Measurements from ENCODE around the gene DNAI2.
A peak's percentile ranks its signal among the peaks of the same experiment; 100 is the strongest.

Gene DNAI2

DNA sequence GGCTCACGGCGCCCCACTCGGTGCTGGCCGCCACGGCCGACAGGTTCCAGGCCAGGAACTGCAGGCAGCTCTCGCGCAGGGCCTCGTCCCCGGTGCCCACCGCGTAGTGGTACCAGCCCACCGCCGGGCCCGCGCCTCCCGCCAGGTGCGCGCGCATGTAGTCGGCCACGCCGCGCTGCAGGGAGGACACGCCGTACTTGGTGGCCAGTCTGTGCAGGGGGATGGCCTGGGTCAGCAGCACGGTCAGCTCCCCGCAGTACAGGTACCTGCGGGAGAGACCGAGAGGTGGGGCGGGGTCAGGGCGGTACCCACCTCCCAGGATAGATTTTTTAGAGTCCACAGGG, 83.4 kb downstream of the DNAI2 start:
- DNase-seq (ENCODE audit: low read depth in 1 of 2, low spot score in 1 of 2): no peak
- in situ Hi-C loops (cut with HindIII; ENCODE audit: low pct_unique_long_range_greater_than_20kb, low sequenced_read_pairs): no loop called here
- TF ChIP-seq JUND (IDR thresholded peaks at IDR 0.05; ENCODE audit: low read depth): no peak

DNA sequence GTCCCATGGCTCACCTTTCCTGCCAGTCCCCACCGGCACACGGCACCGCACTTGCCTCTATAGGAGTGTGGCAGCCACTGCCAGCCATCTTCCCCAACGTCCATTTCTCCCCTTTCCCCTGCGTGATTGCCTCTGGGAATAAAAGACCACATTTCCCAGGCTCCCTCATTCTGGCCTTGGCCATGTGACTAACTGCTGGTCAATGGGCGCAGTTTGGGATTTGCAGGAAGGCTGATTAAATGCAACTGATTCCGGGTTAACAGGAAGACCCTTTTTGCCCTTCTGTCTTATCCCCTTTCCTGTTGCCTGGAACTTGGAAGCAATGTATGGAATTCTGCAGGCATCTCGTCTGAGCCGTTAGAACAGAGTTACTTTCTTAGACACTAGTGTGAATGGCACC, 84.7 kb downstream of the DNAI2 start:
- DNase-seq (ENCODE audit: low read depth in 1 of 2, low spot score in 1 of 2): no peak
- in situ Hi-C loops (cut with HindIII; ENCODE audit: low pct_unique_long_range_greater_than_20kb, low sequenced_read_pairs): no loop called here
- no peak for TF ChIP-seq JUND (IDR thresholded peaks at IDR 0.05; ENCODE audit: low read depth)

DNA sequence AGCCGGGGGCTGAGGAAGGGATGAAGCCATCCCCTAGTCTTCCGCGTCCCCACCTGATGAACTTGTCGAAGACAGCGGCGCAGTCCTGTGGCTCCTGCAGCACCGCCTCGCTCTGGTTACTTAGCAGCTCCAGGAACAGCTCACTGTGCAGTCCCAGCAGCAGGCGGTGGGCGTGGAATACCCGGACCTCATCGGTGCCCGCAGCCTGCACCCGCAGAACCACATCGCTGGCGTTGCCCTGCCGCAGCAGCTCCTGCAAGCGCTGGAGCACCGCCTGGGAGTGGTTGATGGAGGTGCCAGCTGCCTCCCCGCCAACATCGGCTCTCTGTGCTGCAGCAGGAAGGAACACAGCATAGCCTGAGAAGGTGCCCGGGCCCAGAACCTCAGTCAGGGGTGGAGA, 85.9 kb downstream of the DNAI2 start:
- TF ChIP-seq JUND (IDR thresholded peaks at IDR 0.05; ENCODE audit: low read depth): no peak
- in situ Hi-C loops (cut with HindIII; ENCODE audit: low pct_unique_long_range_greater_than_20kb, low sequenced_read_pairs): no loop called here
- no peak for DNase-seq (ENCODE audit: low read depth in 1 of 2, low spot score in 1 of 2)

DNA sequence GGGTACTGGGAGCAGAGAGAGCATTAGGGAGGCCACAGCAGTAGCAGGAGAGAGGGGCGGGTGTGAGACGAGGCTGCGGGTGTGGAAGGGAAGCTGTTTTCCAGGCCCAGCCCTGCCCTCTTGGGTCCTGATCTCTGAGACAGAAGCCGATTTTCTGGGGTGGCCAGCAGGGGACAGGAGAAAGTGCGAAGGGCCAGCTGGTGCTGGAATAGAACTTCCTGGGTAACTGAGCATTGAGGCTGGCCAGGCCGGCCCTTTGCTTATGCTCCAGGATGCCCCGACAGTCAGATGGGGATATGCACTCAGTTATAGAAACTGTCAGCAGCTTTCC, 86.8 kb downstream of the DNAI2 start:
- in situ Hi-C loops (cut with HindIII; ENCODE audit: low pct_unique_long_range_greater_than_20kb, low sequenced_read_pairs): no loop called here
- no peak for DNase-seq (ENCODE audit: low read depth in 1 of 2, low spot score in 1 of 2)
- TF ChIP-seq JUND (IDR thresholded peaks at IDR 0.05; ENCODE audit: low read depth): no peak

DNA sequence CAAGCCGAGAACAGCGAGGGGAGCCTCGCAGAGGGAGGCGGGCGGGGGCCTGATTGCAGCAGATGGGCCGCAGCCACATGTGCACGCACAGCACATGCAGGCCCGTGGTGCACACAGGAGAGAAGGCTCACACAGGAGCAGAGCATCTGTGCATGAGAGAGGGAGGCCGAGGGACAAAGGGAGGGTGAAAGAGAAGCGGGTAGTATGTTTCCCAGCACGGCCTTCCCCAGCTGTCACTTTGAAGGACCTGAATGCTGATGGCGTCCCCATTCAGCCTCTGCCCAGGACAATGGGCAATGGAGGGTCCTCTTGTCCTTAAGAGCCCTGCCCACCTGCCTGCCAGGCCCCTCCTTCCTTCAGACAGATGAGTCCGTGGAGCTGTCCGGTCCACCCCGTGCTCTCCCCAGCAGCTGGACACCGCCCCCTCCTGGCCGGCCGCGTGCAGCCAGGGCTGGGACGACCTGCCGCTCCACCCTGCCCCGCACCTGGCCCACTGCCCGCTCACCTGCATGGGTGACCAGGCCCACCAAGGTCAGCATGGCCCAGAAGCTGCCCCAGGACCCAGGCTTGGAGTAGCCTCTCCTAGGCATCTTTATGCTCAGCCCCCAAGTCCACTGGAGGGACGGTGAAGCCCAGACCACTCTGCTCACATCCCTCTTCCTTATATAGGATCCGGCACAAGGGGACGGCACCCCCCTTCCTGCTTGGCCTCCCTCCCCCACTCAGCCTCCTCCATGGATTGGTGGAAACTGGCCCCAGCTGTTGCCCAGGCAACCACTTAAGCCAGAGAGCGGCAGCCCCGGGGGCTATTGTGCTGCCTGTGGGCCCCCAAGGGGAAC, 87.4 kb downstream of the DNAI2 start, which contains the start of gene BTBD17:
Gene BTBD17 (minus strand): TSS at position 639 of the 839 bp plus-strand sequence. CDS start 49 bp downstream, at position 590.
- in situ Hi-C loops (cut with HindIII; ENCODE audit: low pct_unique_long_range_greater_than_20kb, low sequenced_read_pairs): no loop called here
- peak in 1 of 2 experiments; percentile 55 for DNase-seq (ENCODE audit: low read depth in 1 of 2, low spot score in 1 of 2)
- no peak for TF ChIP-seq JUND (IDR thresholded peaks at IDR 0.05; ENCODE audit: low read depth)

DNA sequence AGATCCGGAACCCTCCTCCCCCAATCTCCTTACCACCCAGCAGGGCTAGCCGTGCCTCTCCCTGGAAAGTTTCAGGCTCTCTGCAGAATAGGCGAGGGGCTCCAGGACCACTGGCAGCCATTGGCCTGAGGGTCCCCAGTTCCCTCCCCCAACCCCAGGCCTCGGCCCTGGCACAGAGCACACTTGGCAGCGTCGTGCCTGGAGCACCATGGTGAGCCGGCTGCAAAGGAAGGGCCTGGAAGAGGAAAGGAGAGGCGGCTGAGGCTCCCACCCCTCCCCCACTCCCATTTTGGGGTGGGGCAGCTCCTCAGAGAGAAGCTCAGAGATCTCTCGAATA, 88.0 kb downstream of the DNAI2 start:
- no peak for DNase-seq (ENCODE audit: low read depth in 1 of 2, low spot score in 1 of 2)
- in situ Hi-C loops (cut with HindIII; ENCODE audit: low pct_unique_long_range_greater_than_20kb, low sequenced_read_pairs): no loop called here
- TF ChIP-seq JUND (IDR thresholded peaks at IDR 0.05; ENCODE audit: low read depth): no peak

DNA sequence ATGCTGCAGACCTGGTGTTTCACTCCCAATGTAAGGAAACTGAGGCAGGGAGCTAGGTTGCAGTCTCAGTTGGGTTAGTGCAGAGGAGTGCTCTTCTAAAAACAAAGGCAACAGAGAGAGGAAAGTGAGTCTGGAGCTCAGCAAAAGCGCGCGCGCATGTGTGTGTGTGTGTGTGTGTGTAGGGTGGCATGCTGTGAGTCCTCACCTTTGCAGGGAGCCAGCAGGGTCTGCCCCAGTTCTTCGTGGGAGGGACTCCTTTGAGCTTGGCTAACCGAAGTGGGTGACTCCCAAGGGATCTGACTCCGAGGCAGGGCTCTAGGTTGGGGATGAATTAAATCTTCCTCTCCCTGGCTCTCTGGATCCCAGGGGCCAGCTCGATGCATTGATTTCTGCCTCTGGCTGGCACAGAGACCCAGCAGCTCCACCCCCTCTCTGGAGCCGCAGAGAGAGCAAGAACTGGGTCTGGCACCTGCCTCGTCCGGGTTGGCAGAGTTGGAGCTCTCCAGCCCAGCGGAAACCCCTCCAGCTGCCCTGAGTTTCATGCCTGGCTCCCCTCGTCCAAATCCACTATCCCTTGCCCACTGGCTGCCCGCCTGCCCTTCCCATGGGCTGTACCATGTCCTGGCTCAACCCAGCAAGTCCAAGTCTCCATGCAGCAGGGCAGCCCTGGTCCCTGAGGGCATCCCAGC, 88.9 kb downstream of the DNAI2 start:
- DNase-seq (ENCODE audit: low read depth in 1 of 2, low spot score in 1 of 2): peak in 1 of 2 experiments; percentile 24
- TF ChIP-seq JUND (IDR thresholded peaks at IDR 0.05; ENCODE audit: low read depth): no peak
- in situ Hi-C loops (cut with HindIII; ENCODE audit: low pct_unique_long_range_greater_than_20kb, low sequenced_read_pairs): no loop called here

Data from T47D (cell line).